ENCODE results near the gene EPHA4. TPM values are rescaled to one million over a fixed set of nuclear protein-coding genes. Genes with fewer than 3 reads are reported as not detected.

EPHA4 gene
- total RNA-seq, 1 experiment from 2014 or later = 103 TPM

DNA sequence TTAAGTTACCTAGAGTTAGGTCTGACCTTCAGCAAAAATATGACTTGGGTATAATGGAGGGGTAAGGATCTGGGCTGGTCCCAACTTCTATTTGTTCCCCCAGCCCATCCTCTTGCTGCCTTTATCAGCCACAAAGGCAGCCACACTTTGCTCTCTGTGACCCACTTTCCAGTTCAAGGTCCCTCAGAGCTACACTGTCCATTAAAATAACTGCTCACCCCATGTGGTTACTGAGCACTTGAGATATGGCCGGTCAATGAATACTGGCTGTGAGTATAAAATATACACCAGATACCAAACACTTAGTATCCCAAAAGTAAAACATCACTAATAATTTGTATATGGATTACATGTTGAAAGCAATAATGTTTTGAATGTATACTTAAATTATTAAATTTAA lies 67.2 kb downstream of the EPHA4 start:
- no peak for DNase-seq (ENCODE audit: low spot score)

DNA sequence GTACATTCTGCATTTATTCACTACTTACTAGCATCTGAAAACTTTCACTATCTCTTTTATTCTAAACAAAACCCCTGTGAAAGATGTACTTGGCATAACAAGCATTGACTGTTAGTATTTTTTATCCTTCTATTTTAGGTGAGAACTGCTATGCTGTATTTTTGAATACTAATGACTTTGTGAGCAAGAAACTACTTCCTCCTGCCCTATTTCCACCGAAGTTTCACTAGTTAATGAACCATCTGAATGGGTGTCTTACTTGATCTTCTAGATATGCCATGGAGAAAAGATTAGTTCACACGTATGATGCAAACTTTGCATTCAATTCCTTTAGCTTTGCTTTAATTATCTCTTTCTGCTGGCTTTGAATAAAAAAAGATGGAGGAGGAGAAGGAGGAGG lies 68.1 kb downstream of the EPHA4 start:
- no peak for DNase-seq (ENCODE audit: low spot score)

DNA sequence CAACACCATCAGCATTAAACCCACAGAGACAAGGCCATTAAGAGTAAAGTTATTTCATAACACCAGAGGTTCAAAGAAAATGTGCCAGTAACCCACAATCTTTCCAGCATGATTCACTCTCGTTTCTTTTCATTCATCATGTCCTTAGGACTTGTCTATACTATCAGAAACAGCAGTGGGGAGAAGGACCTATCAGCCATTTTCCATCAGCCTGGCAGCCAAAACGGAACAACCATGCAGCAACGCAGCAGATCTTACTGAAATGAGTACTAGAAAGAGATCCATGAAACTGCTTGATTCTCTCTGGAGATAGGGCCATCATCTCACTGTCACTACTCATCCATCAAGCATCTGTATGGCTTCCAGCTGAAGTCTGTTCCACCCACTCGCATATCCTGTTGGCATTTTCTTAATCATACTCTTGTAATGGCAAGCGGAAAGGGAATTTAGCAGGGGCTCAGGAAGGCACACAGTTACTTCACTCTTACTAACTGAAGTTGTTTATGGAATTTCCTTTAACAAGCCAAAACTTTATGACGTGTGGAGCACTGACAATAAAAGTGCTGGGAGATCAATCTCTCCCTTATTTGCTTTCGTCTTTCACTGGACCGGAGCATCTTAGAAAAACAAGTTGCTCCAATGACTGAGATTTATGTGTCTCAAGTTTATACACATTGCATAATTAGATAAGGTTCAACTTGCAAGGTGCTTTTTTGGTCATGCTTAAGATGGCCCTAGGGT lies 69.7 kb downstream of the EPHA4 start:
- no peak for DNase-seq (ENCODE audit: low spot score)

DNA sequence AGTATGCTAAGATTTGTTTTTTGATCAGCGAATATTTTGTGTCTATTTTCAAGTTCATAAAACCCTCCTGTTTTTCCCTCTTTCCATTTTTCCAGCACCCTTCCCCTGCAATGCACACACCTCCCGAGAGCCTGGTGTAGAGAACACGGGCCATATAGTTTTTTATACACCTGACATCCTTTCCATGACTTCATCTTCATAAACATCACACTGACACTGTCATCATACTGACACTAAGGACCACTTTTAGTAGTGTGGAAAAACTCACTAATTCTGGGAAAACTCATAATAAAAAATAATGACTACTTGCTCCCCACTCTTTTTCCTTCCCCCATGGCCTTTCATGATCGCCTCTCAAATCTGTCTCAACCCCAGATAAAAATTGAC lies 70.2 kb downstream of the EPHA4 start:
- no peak for DNase-seq (ENCODE audit: low spot score)

DNA sequence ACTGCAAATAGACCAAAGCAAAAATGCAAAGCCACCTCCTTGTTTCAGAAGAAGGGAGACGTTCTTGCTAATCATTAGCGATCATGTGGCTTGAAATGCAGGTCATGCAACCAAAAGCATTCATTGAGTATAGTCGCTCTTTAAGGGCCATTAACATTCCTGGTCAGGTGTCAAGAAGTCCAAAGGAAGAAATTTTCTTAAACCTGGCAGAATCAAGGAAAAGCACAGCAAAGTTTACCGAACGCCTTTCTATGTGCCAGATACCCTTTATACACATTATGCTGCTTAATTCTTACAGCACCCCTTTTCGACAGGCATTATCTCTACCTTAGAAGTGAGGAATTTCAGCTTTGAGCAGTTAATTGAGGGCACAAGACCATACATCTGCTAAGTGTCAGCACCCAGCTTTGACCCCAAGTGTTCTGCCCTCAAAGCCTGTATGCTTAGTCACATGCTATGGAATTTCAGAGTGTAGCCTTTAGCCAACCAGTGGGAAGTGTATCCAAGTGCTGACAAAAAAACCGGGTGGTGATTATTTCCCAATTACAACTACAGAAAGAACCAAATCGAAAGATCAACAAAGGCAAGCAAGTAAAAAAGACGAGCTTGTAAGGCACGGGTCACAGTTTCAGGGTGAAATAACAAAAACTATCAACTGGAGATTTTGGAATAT lies 70.8 kb downstream of the EPHA4 start:
- DNase-seq (ENCODE audit: low spot score) = peak; percentile 35

DNA sequence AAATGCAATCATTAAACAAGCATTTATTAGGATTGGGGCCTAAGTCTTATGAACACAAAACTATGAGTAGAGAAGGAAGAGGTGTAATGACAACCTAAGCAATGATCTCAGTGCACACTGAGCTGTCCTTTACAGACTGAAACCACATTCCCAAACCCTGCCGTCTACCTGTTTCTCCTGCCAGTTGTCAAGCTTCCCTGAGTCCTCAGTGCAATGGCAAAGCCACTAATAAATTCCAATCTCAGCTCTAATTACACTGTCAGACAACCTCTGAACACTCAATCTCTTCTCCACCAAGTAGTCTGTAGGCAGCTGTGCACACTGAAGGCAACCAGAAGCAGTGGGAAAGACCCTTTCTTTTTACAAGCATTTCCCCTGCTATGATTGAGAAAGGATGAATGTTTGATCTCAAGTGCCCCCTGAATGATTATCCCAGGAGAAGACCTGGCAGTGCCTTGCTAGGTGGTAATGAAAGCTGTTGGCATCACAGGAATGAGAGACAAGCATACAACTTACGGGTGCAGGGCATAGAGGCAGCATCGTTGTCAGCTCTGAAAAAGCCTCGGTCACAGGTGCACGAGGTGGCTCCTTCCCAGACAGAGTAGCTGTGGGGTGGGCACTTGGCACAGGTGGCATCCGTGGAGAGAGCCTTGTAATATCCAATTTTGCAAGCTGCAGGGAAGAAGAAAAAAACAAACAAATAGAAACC lies 71.4 kb downstream of the EPHA4 start:
- no peak for DNase-seq (ENCODE audit: low spot score)

DNA sequence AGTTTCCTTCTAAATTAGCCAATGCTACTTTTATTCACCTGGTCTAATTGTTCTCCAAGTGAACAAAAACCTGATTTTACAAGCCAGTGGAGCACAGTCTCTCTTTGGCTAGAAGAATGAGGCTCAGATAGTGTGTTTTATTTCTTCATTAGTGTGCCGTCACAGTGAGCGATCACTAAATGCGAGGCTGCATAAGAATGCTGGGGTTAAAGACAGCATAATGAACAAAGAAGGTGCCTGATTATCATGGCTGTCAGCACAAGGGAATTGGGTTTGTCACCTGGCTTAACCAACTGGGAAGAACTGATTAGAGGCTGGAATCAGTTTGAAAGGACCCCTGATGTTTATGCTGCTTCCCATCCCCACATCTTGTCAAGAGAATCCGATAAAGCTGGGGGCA lies 76.4 kb downstream of the EPHA4 start:
- no peak for DNase-seq (ENCODE audit: low spot score)

DNA sequence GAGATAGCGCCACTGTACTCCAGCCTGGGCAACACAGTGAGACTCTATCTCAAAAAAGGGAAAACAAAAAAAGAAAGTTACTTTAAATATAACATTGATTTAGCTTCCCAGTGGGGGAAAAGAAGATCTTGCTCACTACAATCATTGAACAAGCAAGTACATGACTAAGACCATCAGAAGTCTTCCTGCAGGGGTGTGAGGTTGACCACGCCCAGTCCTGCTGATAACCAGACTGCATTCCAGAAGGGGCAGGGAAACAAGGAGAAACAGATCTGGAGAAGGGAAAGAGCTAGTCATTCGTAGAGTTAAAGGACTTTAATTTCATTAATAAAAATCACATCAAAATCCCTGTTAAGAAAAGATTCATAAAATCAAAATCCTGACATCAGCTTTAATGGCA lies 77.5 kb downstream of the EPHA4 start:
- DNase-seq (ENCODE audit: low spot score) = no peak

DNA sequence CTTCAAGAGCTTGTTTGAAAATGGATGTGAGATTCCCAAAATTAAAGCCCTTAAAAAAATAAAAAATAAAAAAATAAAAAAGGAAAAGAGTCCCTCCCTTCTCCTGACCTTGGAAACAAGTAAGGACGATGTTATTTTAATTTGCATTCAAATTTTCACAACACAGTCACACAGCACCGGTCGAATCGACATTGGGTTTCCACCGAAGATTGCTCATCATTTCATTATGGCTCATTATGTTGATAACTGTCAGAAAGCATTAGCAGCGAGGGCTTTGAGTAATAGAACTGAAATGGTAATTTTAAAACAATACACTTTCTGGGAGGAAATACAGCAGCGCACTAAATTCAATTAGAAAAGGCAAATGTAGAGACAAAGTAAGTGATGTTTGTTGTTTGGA lies 78.7 kb downstream of the EPHA4 start:
- no peak for DNase-seq (ENCODE audit: low spot score)

DNA sequence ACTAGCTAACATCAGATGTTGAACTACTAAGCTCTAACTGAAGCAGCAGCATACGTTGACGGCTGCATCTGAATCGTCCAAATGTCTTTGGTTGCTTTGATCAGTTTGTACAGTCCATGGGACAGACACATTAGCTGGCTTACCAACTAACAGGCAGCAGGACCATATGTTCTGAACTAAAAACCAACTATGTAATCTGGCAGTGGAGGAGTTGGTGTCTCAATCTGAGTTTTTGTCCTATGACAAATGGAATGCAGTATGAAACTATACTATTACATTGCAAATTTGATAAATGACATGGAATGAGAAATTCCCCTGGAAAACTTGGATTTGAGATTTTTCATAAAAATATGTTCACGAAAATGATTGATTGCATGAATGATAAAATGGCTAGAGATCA lies 79.5 kb downstream of the EPHA4 start:
- no peak for DNase-seq (ENCODE audit: low spot score)

DNA sequence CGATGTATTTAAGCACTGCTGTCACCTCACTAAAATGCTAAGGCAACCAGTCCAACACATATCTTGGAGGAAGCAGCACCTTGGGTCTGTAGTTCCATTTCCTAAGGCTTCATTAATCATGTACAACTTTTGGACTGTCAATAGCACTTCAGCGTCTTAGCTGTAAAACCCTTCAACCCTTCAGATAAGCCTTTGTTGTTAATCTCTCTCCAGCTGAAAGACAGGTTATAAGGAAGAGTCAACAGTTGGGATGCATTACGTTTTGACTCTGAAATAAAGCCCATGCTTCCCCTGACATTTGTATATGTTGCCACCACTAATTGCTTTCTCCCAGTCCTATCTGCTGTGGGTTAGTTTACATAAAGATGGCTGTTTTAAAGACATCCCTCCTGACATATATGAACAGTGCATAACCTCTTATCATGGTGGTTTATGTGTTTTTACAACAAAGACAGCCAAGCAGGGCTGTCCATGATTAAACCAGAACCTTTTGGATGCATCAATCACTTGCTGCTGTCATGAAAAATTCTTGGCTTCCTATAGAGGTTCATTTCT lies 81.5 kb downstream of the EPHA4 start:
- no peak for DNase-seq (ENCODE audit: low spot score)

DNA sequence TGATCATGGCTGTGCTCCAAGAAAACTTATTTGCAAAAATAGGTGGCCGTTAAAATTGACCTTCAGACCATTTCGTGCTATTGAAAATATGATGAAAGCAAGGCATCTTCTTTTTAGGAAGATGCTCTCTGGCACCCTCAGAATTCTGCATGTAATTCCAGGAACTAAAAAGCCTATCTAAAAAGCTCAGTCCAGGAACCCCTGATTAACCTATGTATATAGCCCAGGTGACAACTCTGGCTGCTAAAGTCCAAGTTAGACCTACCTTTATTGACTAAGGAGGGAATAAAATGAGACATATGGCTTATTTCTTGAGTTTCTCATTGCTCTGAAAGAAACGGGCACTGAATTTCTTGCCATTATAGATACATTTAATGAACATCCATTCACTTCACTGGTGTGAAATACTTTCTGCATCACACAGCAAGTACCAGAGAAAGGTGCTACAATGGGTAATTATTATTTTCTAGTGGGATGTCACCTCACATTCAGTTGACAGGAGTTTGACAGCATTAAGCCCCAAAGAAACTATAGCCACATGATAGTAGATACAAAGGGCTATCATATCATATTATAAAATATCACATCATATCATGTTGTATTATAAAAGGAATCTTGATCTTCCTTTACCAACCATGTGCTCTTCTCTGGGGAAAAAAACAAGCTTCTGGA lies 83.8 kb downstream of the EPHA4 start:
- no peak for DNase-seq (ENCODE audit: low spot score)

DNA sequence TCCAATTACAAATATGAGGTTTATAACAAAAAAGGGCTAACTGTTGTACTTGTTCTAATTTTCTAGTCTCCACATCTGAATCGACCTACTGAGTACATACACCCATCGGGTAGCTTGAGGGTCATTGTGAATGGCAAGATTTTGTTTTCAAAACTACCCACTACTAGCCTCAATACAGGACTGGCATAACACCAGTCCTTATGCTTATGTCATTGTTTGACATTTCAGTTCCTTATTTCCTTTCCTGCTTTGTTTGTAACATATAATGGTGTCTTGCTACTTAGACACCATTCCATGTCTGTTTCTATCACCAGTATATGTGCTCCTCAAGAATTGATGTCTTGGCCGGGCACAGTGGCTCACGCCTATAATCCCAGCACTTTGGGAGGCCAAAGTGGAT lies 86.0 kb downstream of the EPHA4 start:
- DNase-seq (ENCODE audit: low spot score) = no peak

DNA sequence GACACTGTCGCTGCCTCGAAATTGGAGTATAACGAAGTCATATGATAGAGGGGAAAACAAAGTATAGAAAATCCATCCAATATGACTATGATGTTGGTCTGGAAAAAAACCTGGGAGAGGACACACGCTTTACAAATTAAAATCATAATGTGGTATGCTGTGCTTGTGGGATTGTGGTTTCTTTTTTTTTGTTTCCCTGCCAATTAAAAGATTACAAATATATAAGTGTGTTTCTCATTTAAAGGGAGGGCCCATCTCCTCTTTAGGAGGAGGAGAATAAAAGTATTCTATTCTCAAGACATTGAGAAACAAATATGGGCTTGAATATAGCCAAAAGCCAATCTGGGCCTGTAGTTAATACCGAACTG lies 86.6 kb downstream of the EPHA4 start:
- no peak for DNase-seq (ENCODE audit: low spot score)

DNA sequence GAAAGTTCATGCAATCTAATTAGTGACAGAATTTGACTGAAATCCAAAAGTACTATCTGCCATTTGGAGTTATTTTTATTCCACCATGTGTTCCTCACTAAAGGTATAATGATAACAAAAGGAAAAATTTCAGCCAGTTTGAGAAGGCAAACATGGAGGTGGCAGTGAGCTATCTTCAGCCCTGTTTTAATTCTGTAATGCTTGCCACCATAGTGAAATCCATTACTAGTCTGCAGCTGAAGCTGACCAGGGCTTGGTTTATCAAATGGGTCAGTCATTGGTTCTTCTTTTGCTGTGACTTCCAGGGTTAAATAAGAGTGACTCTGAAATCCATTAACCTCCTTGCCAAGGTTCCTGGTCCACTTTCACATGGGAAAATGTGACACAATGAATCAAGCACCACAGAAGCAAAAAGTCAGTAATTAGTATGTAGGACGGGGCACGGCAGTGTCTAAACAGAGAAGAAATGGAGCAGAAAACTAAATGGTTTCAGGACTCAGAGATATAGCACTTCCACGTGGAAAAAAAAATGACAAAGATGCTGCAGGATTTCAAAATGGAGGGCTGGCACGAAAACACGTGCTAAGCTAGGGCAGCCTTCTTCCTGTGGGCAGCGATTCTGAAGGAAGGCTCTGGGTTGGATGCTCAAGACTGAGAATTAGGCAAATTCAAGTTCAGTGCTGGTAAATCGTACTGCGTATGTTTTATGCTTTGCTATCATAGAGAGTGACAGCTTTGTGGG lies 87.2 kb downstream of the EPHA4 start:
- no peak for DNase-seq (ENCODE audit: low spot score)

DNA sequence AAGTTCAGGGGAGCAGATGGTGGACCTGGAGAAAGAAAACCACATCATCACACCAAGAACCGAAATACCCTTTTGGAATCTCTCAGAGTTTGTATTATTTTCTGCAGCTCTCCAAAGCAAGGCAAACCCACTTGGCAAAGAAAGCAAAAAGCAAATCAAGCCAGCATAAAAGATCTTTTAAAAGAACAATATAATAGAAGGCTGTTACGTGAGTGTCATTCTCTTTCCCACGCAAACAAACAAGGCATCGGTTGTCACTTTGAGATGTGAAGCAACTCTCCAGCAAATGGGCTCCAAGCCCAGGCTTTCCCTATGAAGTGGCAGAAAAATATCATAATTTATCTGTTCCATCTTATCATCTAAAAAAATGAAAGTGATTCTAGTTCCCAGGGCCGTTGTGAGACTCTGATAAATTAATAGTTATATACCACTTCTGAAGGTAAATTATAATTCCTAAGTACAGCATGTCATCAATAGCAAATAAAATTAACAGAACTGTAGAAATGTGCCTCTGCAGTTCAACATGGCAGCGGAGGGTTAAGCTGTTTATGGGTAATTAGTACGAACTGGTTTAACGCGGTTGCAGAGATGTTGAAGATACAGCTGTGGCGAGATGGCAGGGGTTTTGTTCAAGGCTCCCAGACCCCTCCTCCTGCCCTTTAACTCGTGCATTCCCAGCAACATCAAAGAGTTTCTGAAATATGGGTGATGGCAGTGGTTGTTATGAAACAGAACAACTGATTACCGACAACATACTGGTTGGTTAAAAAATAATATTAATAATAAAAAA lies 89.2 kb downstream of the EPHA4 start:
- DNase-seq (ENCODE audit: low spot score) = no peak

DNA sequence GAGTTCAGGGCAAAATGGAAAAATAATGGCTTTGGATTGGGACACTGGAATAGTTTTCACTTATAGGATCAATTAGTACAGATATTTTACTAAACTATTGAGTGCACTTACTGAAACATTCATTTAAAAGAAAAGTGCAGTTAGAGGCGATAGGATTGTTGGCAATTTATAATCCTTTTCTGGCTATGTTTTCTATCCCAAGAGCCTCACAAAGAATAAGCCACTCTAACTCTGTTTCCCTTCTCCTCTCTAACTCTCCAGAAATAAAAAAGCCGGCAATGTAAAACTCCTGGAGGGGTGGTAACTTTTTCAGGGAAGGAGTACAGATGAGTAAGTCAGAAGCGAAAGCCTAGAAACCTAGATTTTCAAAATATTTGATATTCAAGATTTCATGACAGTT lies 91.3 kb downstream of the EPHA4 start:
- DNase-seq (ENCODE audit: low spot score) = no peak

DNA sequence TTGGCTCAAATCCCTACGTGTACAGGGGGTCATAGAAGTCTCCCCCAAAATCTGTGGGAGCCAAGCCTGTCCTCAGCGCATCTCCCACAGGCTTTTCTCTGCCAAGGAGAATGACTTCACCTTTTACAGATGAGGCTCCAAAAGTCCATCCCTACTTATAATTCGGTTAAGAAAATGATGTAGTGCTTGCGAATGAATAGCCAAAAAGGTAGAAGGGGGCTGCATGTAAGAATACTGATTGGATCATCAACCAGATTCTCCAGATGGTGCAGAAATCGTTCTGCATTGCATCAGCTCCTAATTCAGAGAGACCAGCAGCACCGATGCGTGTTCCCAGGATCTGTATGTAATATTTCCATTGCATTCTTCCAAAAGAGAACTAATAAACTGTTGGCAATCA lies 91.9 kb downstream of the EPHA4 start:
- DNase-seq (ENCODE audit: low spot score) = no peak

DNA sequence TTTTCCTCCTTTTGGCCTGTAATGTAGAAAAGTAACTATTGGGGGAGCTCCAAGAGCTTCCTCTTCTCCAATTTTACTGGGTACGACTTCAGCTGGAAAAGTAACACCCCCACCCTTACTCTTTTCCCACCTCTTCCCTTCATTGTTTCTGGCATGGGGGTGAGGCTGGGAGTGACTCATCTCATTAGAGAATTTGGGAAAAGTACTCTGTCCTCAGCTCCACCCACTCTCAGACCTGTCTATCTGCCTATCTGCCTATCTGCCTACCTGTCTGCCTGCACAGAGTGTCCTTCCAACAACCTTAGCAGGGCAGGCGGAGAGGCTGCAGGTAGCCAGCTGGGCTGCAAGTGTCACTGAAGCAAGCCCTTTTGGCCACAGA lies 93.6 kb downstream of the EPHA4 start:
- no peak for DNase-seq (ENCODE audit: low spot score)

DNA sequence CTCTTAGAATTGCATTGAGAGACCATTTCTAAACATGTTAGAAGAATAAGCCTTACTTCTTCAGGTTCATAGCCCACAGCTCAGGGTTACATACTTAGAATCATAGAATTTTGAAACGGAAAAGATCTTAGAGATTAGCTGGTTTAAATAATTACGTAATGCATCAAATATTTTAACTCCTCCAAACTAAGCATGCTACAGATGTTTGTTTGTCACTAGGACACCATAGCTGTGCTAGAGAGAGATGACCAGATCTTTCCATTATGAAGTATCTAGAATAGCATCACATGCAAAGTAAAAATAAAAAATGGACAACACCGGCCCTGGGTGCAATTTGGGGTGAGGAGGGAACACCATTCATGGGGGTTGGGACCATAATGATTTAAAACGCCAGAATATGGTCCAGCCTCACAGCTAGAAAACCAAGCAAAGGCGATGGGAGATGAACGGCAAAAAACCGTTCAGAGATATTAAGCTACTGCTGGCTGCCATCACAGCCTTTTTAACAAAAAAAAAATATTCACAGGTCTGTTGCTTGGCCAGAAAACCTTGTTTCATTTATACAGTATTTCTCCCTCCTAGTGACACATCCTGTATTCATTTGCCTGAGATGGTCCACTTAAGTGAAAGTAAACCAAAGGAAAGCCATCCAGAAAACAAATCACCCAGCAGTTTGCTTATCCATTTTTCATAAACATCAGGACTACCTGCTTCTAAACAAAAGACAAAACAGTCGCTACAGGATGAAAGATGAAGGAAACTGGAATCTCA lies 94.2 kb downstream of the EPHA4 start:
- no peak for DNase-seq (ENCODE audit: low spot score)
